Astrocyte (in vitro differentiated cells and primary cell): ENCODE data around the gene PODN. TPM values are rescaled to one million over a fixed set of nuclear protein-coding genes. Genes with fewer than 3 reads are reported as not detected.

Experiments used
- DNase-seq: peaks from one replicate; pipeline ENCODE4 v3.0.0-alpha.2; 2010; ENCODE audit warnings: low read depth
- FAIRE-seq: peaks from 2 replicates; lab custom pipeline; 2011; peaks lifted over from hg19 to GRCh38; lab: Jason Lieb, UNC
- H2AFZ ChIP-seq: 2 replicates; pipeline ENCODE4 v1.6.0; 2012; ENCODE audit warnings: low read depth, low read length, inconsistent platforms
- H3K27ac ChIP-seq: 2 replicates; pipeline ENCODE4 v1.5.1; 2011; ENCODE audit warnings: low read depth, low read length, inconsistent platforms
- H3K27me3 ChIP-seq: 2 replicates; pipeline ENCODE4 v1.6.0; 2011; ENCODE audit warnings: low read length, inconsistent platforms; ENCODE audit not compliant: insufficient read depth
- H3K36me3 ChIP-seq: 2 replicates; pipeline ENCODE4 v1.5.1; 2011; ENCODE audit warnings: low read length, inconsistent platforms; ENCODE audit not compliant: insufficient read depth
- H3K4me1 ChIP-seq: 2 replicates; pipeline ENCODE4 v1.5.1; 2011; ENCODE audit warnings: low read length, inconsistent platforms; ENCODE audit not compliant: insufficient read depth
- H3K4me2 ChIP-seq: 2 replicates; pipeline ENCODE4 v1.6.0; 2012; ENCODE audit warnings: low read length, inconsistent platforms
- H3K4me3 ChIP-seq: 2 replicates; pipeline ENCODE4 v1.5.1; 2011; ENCODE audit warnings: low read depth, mild to moderate bottlenecking, low read length, inconsistent platforms; ENCODE audit not compliant: insufficient read depth
- H3K79me2 ChIP-seq: 2 replicates; pipeline ENCODE4 v1.6.0; 2012; ENCODE audit warnings: mild to moderate bottlenecking, low read length, inconsistent platforms; ENCODE audit not compliant: insufficient read depth
- H3K9ac ChIP-seq: 2 replicates; pipeline ENCODE4 v1.6.0; 2012; ENCODE audit warnings: mild to moderate bottlenecking, low read length, inconsistent platforms
- H3K9me3 ChIP-seq: 2 replicates; pipeline ENCODE4 v1.5.1; 2012; ENCODE audit warnings: low read depth, mild to moderate bottlenecking, low read length, inconsistent platforms; ENCODE audit not compliant: insufficient read depth
- H4K20me1 ChIP-seq: 2 replicates; pipeline ENCODE4 v1.6.0; 2012; ENCODE audit warnings: low read length, inconsistent platforms; ENCODE audit not compliant: insufficient read depth
- H3K27ac Mint-ChIP-seq: one replicate; pipeline ENCODE4 v1.8.0; 2021; ENCODE audit warnings: mild to moderate bottlenecking, mixed read lengths; ENCODE audit not compliant: unreplicated experiment
- H3K27me3 Mint-ChIP-seq: one replicate; pipeline ENCODE4 v1.8.0; 2021; ENCODE audit warnings: low read depth, mixed read lengths; ENCODE audit not compliant: unreplicated experiment
- H3K36me3 Mint-ChIP-seq: one replicate; pipeline ENCODE4 v1.8.0; 2021; ENCODE audit warnings: low read depth, mixed read lengths; ENCODE audit not compliant: unreplicated experiment
- H3K4me1 Mint-ChIP-seq: one replicate; pipeline ENCODE4 v1.8.0; 2021; ENCODE audit warnings: low read depth, mixed read lengths; ENCODE audit not compliant: unreplicated experiment
- H3K4me3 Mint-ChIP-seq: one replicate; pipeline ENCODE4 v1.8.0; 2021; ENCODE audit warnings: mild to moderate bottlenecking, moderate library complexity, mixed read lengths; ENCODE audit not compliant: unreplicated experiment
- H3K9me3 Mint-ChIP-seq: one replicate; pipeline ENCODE4 v1.8.0; 2021; ENCODE audit warnings: mild to moderate bottlenecking, mixed read lengths; ENCODE audit not compliant: unreplicated experiment
- CTCF ChIP-seq: IDR thresholded peaks from 2 replicates; pipeline ENCODE4 v1.5.1; 2011; ENCODE audit warnings: low read depth, mild to moderate bottlenecking, inconsistent platforms, low read length, moderate library complexity; ENCODE audit not compliant: insufficient read depth
- EZH2 ChIP-seq: IDR thresholded peaks from 2 replicates; pipeline ENCODE4 v1.6.1; 2012; ENCODE audit warnings: mild to moderate bottlenecking, low read length, inconsistent platforms; ENCODE audit not compliant: insufficient read depth
- total RNA-seq: library from RNA; stranded (reverse); gene quantifications from 2 replicates; pipeline ENCODE4 v1.2.1, GENCODE V29; 2021

PODN gene
- total RNA-seq, 1 donor from 2014 or later: 2.6 TPM

- Histone ChIP-seq H3K36me3 (peaks cover 4% of the 10 kb centered on the region), H3K27ac (no peak overlapping the region), H3K9me3 (no peaks in the 10 kb centered on the region), H3K27me3 (no peaks in the 10 kb centered on the region), H3K4me3 (no peak overlapping the region), H3K4me2 (no peak overlapping the region), H2AFZ (no peak overlapping the region), H3K4me1 (no peaks in the 10 kb centered on the region), H4K20me1 (peaks cover 4% of the 10 kb centered on the region), H3K9ac (no peak overlapping the region), H3K79me2 (peaks cover 4% of the 10 kb centered on the region)
- H3K36me3 Mint-ChIP-seq: peaks cover 7% of the 10 kb centered on the region
- FAIRE-seq: no peak
- H3K27ac Mint-ChIP-seq: no peak overlapping the region
- no peak overlapping the region for H3K4me3 Mint-ChIP-seq
- no peaks in the 10 kb centered on the region for H3K9me3 Mint-ChIP-seq
- no peak for TF ChIP-seq CTCF
- TF ChIP-seq EZH2: no peak
- peaks cover 2% of the 10 kb centered on the region for H3K4me1 Mint-ChIP-seq
- no peak for DNase-seq
- H3K27me3 Mint-ChIP-seq: no peaks in the 10 kb centered on the region
Measured at GRCh38 chr1:53031732-53032131, 30.3 kb upstream of the PODN start.

- H3K27me3 Mint-ChIP-seq: no peaks in the 10 kb centered on the region
- H3K4me1 Mint-ChIP-seq: no peaks in the 10 kb centered on the region
- no peaks in the 10 kb centered on the region for H4K20me1 ChIP-seq
- H3K36me3 ChIP-seq: peaks cover 11% of the 10 kb centered on the region
- TF ChIP-seq CTCF (no peak), EZH2 (no peak)
- no peak overlapping the region for H3K4me2 ChIP-seq
- FAIRE-seq (no peak), DNase-seq (no peak)
- H3K9me3 Mint-ChIP-seq: no peaks in the 10 kb centered on the region
- H3K27ac Mint-ChIP-seq: no peak overlapping the region
- H2AFZ ChIP-seq: no peak overlapping the region
- no peaks in the 10 kb centered on the region for H3K79me2 ChIP-seq
- H3K4me3 Mint-ChIP-seq: no peak overlapping the region
- no peak overlapping the region for H3K27ac ChIP-seq
- H3K4me1 ChIP-seq: no peaks in the 10 kb centered on the region
- no peaks in the 10 kb centered on the region for H3K27me3 ChIP-seq
- peaks cover 13% of the 10 kb centered on the region for H3K36me3 Mint-ChIP-seq
- H3K9ac ChIP-seq: no peak overlapping the region
- no peaks in the 10 kb centered on the region for H3K9me3 ChIP-seq
- H3K4me3 ChIP-seq: no peak overlapping the region
Measured at GRCh38 chr1:53037159-53037558, 24.9 kb upstream of the PODN start.

DNA sequence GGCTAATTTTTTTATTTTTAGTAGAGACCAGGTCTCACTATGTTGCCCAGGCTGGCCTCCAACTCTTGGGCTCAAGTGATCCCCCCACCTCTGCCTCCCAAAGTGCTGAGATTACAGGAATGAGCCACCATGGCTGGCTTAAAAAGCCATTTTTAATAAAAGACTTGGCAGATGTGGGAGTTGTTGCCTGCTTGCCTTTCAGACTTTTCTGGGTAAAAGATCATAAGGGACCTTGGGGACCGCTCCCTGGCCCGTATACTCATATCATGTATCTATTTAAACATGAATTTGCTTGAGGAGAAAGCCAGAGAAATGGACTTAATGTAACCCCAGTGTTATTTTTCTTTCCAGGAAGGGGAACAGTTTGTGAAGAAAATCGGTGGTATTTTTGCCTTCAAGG is 23.4 kb upstream of the PODN start:
- no peaks in the 10 kb centered on the region for H3K4me1 Mint-ChIP-seq
- no peak for TF ChIP-seq CTCF
- TF ChIP-seq EZH2: no peak
- Histone ChIP-seq H3K9me3 (no peaks in the 10 kb centered on the region), H3K4me2 (no peak overlapping the region), H3K4me1 (peaks cover 3% of the 10 kb centered on the region), H2AFZ (no peak overlapping the region), H3K9ac (no peak overlapping the region), H3K79me2 (no peaks in the 10 kb centered on the region), H3K27me3 (no peaks in the 10 kb centered on the region), H3K36me3 (peaks cover 9% of the 10 kb centered on the region), H3K4me3 (no peak overlapping the region), H3K27ac (no peak overlapping the region), H4K20me1 (no peaks in the 10 kb centered on the region)
- peaks cover 11% of the 10 kb centered on the region for H3K36me3 Mint-ChIP-seq
- H3K27ac Mint-ChIP-seq: no peak overlapping the region
- no peak for DNase-seq
- H3K27me3 Mint-ChIP-seq: no peaks in the 10 kb centered on the region
- H3K4me3 Mint-ChIP-seq: no peak overlapping the region
- no peak for FAIRE-seq
- H3K9me3 Mint-ChIP-seq: no peaks in the 10 kb centered on the region
